ENCODE results near the gene MRPL36. TPM values are rescaled to one million over a fixed set of nuclear protein-coding genes. Genes with fewer than 3 reads are reported as not detected.

MRPL36 gene
- total and polyA plus RNA-seq, 8 donors = 20.7 to 38.4 (median 29.0) TPM

DNA sequence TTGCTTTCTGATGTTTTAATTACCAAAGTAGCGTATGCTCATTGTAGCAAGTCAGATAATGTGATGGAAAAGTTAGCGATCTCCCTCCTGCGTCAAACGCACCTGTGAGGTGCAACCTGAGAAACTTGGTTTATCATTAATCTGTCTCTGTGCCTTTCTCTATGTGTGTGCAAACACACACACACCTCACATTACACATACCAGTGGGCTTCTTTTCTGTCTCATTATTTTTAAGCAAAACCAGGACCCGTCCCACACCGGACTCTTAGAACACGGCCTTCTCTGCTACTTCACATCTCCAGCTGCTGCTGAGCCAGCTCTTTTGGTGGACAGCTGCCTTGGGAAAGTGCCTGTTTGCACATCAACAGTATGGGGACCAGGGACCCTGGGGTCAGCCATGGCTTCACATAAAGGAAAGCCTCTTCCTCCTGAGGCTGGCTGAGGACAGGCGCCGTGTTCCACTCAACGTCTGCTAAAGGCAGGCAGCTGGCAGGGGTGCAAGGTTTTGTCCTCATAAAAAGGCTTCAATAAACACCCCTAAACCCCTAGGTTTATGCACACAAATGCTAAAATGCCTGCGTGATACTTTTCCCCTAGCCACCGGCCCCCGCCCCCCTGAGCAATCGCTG lies 44.2 kb downstream of the MRPL36 start:
- no peak for ATAC-seq
- intact Hi-C loops (cut with DNase I) = no loop called here
- Histone ChIP-seq H3K4me1 (no peaks in the 10 kb centered on the region), H3K36me3 (no peaks in the 10 kb centered on the region), H3K27me3 (peaks cover 0 to 46% of the 10 kb centered on the region in 2 donors), H3K27ac (no peak overlapping the region), H3K9me3 (no peaks in the 10 kb centered on the region), H3K4me3 (no peak overlapping the region)
- TF ChIP-seq, protein P1, sequence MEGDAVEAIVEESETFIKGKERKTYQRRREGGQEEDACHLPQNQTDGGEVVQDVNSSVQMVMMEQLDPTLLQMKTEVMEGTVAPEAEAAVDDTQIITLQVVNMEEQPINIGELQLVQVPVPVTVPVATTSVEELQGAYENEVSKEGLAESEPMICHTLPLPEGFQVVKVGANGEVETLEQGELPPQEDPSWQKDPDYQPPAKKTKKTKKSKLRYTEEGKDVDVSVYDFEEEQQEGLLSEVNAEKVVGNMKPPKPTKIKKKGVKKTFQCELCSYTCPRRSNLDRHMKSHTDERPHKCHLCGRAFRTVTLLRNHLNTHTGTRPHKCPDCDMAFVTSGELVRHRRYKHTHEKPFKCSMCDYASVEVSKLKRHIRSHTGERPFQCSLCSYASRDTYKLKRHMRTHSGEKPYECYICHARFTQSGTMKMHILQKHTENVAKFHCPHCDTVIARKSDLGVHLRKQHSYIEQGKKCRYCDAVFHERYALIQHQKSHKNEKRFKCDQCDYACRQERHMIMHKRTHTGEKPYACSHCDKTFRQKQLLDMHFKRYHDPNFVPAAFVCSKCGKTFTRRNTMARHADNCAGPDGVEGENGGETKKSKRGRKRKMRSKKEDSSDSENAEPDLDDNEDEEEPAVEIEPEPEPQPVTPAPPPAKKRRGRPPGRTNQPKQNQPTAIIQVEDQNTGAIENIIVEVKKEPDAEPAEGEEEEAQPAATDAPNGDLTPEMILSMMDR (IDR thresholded peaks at IDR 0.05) = no peak
- peak in 1 of 4 donors; percentile 47 for DNase-seq

DNA sequence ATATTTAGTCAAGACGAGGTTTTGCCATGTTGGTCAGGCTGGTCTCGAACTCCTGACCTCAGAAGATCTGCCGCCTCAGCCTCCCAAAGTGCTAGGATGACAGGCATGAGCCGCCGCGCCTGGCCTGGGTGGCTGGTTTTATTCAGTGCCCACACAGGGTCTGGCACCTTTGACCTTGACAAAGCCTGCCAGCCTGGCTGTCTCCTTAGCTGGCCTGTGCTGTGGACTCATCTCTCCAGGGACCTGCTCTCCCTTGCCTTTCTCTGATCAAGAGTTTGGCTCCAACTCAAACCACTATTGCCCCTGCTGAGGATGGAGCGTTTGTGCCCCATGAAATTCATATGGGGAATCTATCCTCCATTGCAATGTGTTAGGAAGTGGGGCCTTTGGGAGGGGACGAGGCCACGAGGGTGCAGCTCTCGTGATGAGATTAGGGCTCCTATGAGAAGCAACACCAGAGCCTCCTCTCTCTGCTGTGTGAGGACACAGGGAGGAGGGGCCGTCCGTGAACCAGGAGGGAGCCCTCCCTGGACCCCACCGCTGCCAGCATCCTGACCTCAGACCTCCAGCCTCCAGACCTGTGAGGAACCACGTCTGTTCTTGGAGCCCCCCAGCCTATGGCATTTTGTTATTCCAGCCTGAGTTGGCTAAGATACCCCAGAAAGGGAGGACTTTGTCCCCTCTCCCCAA lies 45.0 kb downstream of the MRPL36 start:
- Histone ChIP-seq H3K4me3 (no peak overlapping the region), H3K27ac (no peak overlapping the region), H3K4me1 (no peaks in the 10 kb centered on the region), H3K36me3 (no peaks in the 10 kb centered on the region), H3K27me3 (peaks cover 0 to 50% of the 10 kb centered on the region in 2 donors), H3K9me3 (no peaks in the 10 kb centered on the region)
- ATAC-seq = no peak
- intact Hi-C loops (cut with DNase I) = no loop called here
- TF ChIP-seq, protein P1 (IDR thresholded peaks at IDR 0.05) = no peak
- DNase-seq = peak in 1 of 4 donors; percentile 53

DNA sequence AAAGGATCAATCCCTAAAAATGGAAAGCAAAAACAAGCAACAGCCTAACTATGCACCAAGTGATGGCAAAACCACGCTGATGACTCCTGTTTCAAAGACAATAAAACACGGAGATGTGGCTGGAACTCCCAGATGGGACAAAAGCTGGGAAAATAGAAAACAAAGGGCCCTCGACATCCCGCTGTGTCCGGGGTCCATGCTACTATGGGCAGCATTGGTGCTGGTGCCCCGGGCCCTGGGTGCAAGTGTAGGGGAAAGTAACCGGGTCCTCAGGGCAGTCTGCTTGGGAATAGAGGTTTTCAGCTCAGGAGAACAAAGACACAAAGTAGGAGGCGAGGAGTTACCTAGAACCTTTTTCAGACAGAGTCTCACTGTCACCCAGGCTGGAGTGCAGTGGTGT lies 46.1 kb downstream of the MRPL36 start:
- Histone ChIP-seq H3K4me3 (no peak overlapping the region), H3K27ac (no peak overlapping the region), H3K36me3 (no peaks in the 10 kb centered on the region), H3K9me3 (no peaks in the 10 kb centered on the region), H3K4me1 (no peaks in the 10 kb centered on the region), H3K27me3 (peaks cover 0 to 56% of the 10 kb centered on the region in 2 donors)
- TF ChIP-seq, protein P1 (IDR thresholded peaks at IDR 0.05) = no peak
- intact Hi-C loops (cut with DNase I) = no loop called here
- DNase-seq = no peak
- ATAC-seq = no peak

DNA sequence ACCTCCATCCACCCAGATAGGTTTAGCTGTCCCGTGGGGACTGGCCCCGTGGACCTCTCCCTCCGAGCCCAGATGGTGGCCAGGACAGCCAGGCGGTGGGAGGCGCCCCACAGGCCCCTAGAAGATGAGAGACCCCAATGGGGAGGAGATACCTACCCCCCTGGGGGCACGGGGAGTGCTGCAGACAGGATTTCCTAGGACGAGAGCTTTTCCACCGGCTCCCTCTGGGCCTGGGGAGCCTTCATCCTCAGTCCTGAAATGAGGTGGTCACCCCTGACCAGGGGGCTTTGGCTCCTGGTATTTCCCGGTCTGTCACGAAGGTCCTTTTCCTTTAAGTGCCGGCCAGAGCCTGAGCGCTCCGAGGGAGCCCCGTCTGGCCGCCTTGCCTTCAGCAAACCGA lies 46.8 kb downstream of the MRPL36 start:
- Histone ChIP-seq H3K27me3 (peaks cover 0 to 56% of the 10 kb centered on the region in 2 donors), H3K4me3 (no peak overlapping the region), H3K4me1 (no peaks in the 10 kb centered on the region), H3K27ac (no peak overlapping the region), H3K9me3 (no peaks in the 10 kb centered on the region), H3K36me3 (no peaks in the 10 kb centered on the region)
- ATAC-seq (no peak), DNase-seq (peak in 2 of 4 donors; percentile 13 to 54)
- intact Hi-C loops (cut with DNase I) = no loop called here
- TF ChIP-seq, protein P1 (IDR thresholded peaks at IDR 0.05) = no peak
